GM19372 (cell line): ENCODE results near the gene TBX1.
"Not testable (repeated sequence)": the region's sequence is repeated elsewhere in the genome, so short reads cannot be mapped to it uniquely, and the experiment has no call there.

Experiments
- ATAC-seq: cut with Tn5 transposase; IDR thresholded peaks from one replicate; pipeline ENCODE4 v1.9.1; 2021; ENCODE audit warnings: mild to moderate bottlenecking, low read depth, moderate library complexity; ENCODE audit not compliant: unreplicated experiment

TBX1 gene

GRCh38 chr22:19763458-19764298 is 3.1 kb downstream of the TBX1 start:
- ATAC-seq: no peak

- ATAC-seq: no peak
Observed at GRCh38 chr22:19764299-19764593, 3.7 kb downstream of the TBX1 start.

GRCh38 chr22:19764636-19765476 is 4.3 kb downstream of the TBX1 start:
- no peak for ATAC-seq

- no peak for ATAC-seq
Observed at GRCh38 chr22:19765477-19766239, 5.1 kb downstream of the TBX1 start.

- ATAC-seq: no peak
Observed at GRCh38 chr22:19766240-19766510, 5.6 kb downstream of the TBX1 start.

- ATAC-seq: no peak
Observed at GRCh38 chr22:19766511-19767426, 6.2 kb downstream of the TBX1 start.

GRCh38 chr22:19767427-19768341 is 7.1 kb downstream of the TBX1 start:
- ATAC-seq: no peak

- no peak for ATAC-seq
Observed at GRCh38 chr22:19769393-19769715, 8.8 kb downstream of the TBX1 start.

- ATAC-seq: no peak
Observed at GRCh38 chr22:19770349-19771220, 10.0 kb downstream of the TBX1 start.

- ATAC-seq: no peak
Observed at GRCh38 chr22:19772422-19772672, 11.8 kb downstream of the TBX1 start.

- ATAC-seq: no peak
Observed at GRCh38 chr22:19772673-19773469, 12.3 kb downstream of the TBX1 start.

GRCh38 chr22:19773470-19774040 is 13.0 kb downstream of the TBX1 start:
- no peak for ATAC-seq

GRCh38 chr22:19774628-19775027 is 14.1 kb downstream of the TBX1 start:
- ATAC-seq: no peak

GRCh38 chr22:19775496-19776325 is 15.1 kb downstream of the TBX1 start:
- ATAC-seq: no peak

- no peak for ATAC-seq
Observed at GRCh38 chr22:19776433-19777031, 16.0 kb downstream of the TBX1 start.

GRCh38 chr22:19777192-19777591 is 16.6 kb downstream of the TBX1 start:
- not testable (repeated sequence) for ATAC-seq
